ENCODE data around the gene SERPIND1. TPM values are rescaled to one million over a fixed set of nuclear protein-coding genes. Genes with fewer than 3 reads are reported as not detected.

Gene SERPIND1
- total RNA-seq, 2 experiments from 2014 or later = not detected

DNA sequence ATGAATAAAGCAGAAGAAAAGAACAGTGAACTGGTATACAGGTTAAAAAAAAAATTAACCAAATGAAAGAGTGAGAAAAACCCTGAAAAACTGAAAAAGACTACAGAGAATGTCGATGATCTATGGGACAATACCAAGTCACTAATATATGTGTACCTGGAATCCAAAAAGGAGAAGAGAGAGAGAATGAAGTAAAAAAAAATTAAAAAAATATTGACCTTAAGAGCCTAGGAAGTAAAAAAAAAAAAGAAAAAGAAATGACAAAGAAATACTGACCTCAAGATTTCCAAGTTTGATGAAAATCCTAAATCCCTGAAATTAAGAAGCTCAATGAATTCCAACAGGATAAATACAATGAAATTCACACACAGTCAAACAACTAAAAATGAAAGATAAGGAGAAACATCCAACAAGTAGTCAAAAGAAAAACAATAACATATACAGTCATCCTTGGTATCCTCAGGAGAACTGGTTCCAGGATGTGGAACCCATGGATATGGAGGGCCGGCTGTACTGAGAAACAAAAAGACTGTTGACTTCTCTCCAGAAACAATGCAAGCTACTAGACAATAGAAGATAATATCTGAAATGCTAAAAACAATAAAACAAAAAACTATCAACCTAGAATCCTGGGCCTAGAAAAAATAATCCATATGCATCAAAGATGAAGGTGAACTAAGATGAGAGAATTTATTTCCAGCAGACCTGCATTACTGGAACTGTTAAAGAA is 33.5 kb upstream of the SERPIND1 start:
- Mint-ChIP-seq H3K4me3 (no peak overlapping the region), H3K4me1 (ENCODE audit: low read depth) (no peaks in the 10 kb centered on the region), H3K27me3 (no peaks in the 10 kb centered on the region), H3K27ac (no peak overlapping the region), H3K36me3 (peaks cover 19% of the 10 kb centered on the region), H3K9me3 (no peaks in the 10 kb centered on the region)
- POLR2A ChIA-PET = no interaction called here
- intact Hi-C loops (cut with micrococcal nuclease) = loop anchor here (5.0 kb wide), 1 partner anchor 323 kb away; no protein-coding TSS in a partner anchor
- no peak for DNase-seq
- CTCF ChIA-PET = interaction anchor here (2.5 to 4.1 kb wide), 3 partner anchors 136 to 322 kb away, joined by 15 to 24 read pairs (median 21); no protein-coding TSS in a partner anchor

DNA sequence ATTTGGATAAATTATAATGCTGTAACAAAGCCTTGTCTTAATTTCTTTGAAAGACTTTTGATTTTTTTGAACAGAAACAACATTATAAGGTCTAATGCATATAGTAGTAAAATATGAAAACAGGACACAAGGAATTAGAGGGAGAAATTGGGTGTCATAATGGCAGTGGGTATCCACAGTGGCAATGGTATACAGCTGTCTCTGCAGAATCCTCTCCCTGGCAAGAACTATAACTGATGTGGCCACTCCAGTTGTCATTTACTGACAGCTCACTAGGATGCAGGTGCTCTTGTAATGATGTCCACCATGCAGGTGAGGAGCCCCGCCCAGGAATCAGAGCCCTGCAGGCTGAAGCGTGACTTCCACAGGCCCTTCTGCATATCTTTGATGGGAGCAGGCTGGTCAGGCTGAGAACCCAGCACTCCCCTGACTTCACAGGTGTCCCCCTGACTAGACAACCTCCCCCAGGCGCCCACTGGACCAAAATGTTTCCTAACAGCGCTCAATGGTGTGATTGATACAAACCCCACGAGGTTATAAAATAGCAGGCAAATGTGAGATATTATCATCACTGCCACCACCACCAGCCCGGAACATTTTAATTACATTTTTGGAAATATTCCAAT is 32.8 kb upstream of the SERPIND1 start:
- Mint-ChIP-seq H3K9me3 (no peaks in the 10 kb centered on the region), H3K4me3 (no peak overlapping the region), H3K4me1 (ENCODE audit: low read depth) (no peaks in the 10 kb centered on the region), H3K27me3 (no peaks in the 10 kb centered on the region), H3K27ac (no peak overlapping the region), H3K36me3 (peaks cover 19% of the 10 kb centered on the region)
- ChIA-PET CTCF (interaction anchor here (0.6 to 4.1 kb wide), 13 partner anchors 10 to 323 kb away, joined by 3 to 24 read pairs (median 5); no protein-coding TSS in a partner anchor), POLR2A (no interaction called here)
- intact Hi-C loops (cut with micrococcal nuclease) = loop anchor here (5.0 kb wide), 1 partner anchor 324 kb away; no protein-coding TSS in a partner anchor
- DNase-seq = no peak

DNA sequence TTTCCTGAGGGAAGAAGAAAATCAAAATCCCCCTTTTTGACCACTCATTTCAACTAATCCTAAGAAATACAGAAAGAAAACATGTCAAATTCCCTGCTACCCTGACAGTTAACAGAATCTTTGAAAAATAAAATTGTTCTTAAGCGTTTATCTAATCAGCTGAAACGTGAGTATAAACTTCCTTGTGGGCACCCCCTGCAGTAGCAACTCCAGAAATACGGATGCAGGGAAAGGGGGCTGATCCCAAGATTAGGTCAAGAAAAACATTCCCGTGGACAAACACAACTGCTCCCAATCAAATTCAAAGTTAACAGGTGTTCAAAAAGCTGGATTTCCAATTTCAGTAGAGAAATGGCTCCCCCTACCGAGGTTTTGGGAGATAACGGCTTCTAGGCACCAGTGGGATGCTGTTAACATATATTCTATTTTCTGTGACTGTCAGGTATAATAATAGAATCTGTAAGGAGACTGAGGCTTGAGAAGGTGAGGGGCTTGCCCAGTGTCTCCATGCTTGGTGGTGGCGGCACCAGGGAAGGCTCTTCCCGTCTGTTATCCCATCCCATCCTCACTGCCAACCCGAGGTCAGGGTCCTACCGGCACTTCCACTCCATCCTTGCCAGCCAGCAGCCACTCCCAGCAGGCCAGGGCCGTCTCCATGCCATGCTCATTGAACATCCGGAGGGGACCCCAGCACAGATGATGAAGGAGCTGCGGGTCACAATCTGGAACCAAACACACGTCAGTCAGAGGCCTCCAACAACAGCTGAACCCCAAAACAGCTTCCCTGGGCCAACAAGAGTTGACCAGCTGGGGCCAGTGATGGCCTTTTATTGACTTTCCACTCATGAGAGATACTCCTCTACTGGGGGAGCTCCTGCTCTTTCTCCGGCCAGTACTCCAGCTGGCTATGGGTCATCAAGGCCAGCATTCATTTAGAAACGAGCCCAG is 32.0 kb upstream of the SERPIND1 start:
- H3K4me3 Mint-ChIP-seq = no peak overlapping the region
- H3K27ac Mint-ChIP-seq = no peak overlapping the region
- ChIA-PET CTCF (interaction anchor here (0.6 to 4.1 kb wide), 22 partner anchors 9 to 324 kb away, joined by 3 to 24 read pairs (median 4); partner anchors contain the start of gene SERPIND1), POLR2A (no interaction called here)
- peak; percentile 50 for DNase-seq
- H3K27me3 Mint-ChIP-seq = no peaks in the 10 kb centered on the region
- H3K4me1 Mint-ChIP-seq (ENCODE audit: low read depth) = no peaks in the 10 kb centered on the region
- H3K36me3 Mint-ChIP-seq = peaks cover 21% of the 10 kb centered on the region
- intact Hi-C loops (cut with micrococcal nuclease) = loop anchor here (2.0 to 5.0 kb wide), 2 partner anchors 135 to 325 kb away; no protein-coding TSS in a partner anchor
- H3K9me3 Mint-ChIP-seq = no peaks in the 10 kb centered on the region

DNA sequence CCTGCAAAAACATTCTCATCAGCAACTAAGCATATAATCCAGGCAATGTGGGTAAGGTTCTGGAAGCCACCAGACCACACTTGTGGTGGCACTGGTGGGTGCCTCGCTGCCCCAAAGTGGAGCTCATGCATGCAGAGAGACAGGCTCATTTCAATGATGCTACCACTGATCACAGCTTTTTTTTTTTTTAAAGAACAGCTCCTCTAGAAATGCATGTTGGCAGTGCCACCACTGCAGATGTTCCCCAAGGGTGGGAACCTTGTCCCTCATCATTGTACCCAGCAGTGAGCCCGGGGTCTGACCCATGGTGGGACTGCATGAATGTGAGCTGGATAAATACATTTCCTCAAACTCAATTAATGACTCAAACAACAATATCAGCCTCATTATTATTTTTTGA is 31.1 kb upstream of the SERPIND1 start:
- H3K27ac Mint-ChIP-seq = no peak overlapping the region
- H3K36me3 Mint-ChIP-seq = peaks cover 21% of the 10 kb centered on the region
- no peak overlapping the region for H3K4me3 Mint-ChIP-seq
- no peak for DNase-seq
- H3K27me3 Mint-ChIP-seq = no peaks in the 10 kb centered on the region
- H3K4me1 Mint-ChIP-seq (ENCODE audit: low read depth) = no peaks in the 10 kb centered on the region
- ChIA-PET CTCF (interaction anchor here (0.7 to 4.1 kb wide), 17 partner anchors 8 to 325 kb away, joined by 3 to 24 read pairs (median 4); partner anchors contain the start of gene SERPIND1), POLR2A (no interaction called here)
- H3K9me3 Mint-ChIP-seq = no peaks in the 10 kb centered on the region
- intact Hi-C loops (cut with micrococcal nuclease) = loop anchor here (2.0 to 5.0 kb wide), 2 partner anchors 136 to 325 kb away; no protein-coding TSS in a partner anchor

DNA sequence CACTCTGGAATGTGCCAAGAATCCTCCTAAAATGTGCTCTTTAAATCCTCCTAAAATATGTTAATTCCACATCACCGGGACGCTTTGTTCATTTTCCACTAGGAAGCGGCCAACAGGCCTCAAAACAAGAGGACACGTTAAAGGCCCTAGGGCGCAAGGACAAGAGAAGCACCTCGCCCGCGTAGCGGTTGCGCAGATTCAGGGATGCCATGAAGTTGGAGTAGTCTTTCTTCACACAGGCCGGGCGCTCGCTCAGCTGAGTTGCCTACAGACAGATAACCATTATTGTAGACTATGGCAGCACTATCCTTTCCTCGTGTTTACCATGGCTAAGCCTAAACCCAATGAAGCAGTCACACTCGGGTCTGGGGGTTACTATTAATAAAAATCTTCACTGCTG is 29.5 kb upstream of the SERPIND1 start:
- DNase-seq = no peak
- peaks cover 5% of the 10 kb centered on the region for H3K4me1 Mint-ChIP-seq (ENCODE audit: low read depth)
- ChIA-PET POLR2A (no interaction called here), CTCF (no interaction called here)
- no peak overlapping the region for H3K4me3 Mint-ChIP-seq
- intact Hi-C loops (cut with micrococcal nuclease) = loop anchor here (5.0 kb wide), 1 partner anchor 327 kb away; no protein-coding TSS in a partner anchor
- peaks cover 15% of the 10 kb centered on the region for H3K36me3 Mint-ChIP-seq
- no peak overlapping the region for H3K27ac Mint-ChIP-seq
- H3K9me3 Mint-ChIP-seq = no peaks in the 10 kb centered on the region
- no peaks in the 10 kb centered on the region for H3K27me3 Mint-ChIP-seq

DNA sequence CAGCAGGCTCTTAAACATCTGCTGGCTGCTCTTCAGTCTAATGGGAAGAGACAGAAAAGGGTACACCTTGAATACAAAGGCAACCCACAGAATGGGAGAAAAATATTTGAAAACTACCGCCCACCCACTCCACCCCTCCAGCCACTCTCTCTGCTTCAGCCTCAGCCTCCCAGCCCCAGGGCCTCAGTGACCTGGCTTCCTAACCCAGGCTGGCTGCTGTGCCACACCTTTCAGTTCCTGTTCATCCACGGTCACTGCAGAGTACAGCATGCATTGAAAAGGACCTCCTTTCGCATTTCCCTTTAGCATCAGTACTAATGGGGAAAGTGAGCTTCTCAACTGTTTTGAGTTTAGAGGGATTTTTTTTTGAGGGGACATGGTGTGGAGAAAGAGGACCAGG is 28.8 kb upstream of the SERPIND1 start:
- Mint-ChIP-seq H3K4me3 (no peak overlapping the region), H3K27ac (no peak overlapping the region), H3K27me3 (no peaks in the 10 kb centered on the region), H3K4me1 (ENCODE audit: low read depth) (peaks cover 7% of the 10 kb centered on the region), H3K9me3 (no peaks in the 10 kb centered on the region), H3K36me3 (peaks cover 14% of the 10 kb centered on the region)
- no peak for DNase-seq
- ChIA-PET POLR2A (interaction anchor here (0.7 kb wide), 1 partner anchor 18 kb away, joined by 3 read pairs; no protein-coding TSS in a partner anchor), CTCF (no interaction called here)
- intact Hi-C loops (cut with micrococcal nuclease) = no loop called here

DNA sequence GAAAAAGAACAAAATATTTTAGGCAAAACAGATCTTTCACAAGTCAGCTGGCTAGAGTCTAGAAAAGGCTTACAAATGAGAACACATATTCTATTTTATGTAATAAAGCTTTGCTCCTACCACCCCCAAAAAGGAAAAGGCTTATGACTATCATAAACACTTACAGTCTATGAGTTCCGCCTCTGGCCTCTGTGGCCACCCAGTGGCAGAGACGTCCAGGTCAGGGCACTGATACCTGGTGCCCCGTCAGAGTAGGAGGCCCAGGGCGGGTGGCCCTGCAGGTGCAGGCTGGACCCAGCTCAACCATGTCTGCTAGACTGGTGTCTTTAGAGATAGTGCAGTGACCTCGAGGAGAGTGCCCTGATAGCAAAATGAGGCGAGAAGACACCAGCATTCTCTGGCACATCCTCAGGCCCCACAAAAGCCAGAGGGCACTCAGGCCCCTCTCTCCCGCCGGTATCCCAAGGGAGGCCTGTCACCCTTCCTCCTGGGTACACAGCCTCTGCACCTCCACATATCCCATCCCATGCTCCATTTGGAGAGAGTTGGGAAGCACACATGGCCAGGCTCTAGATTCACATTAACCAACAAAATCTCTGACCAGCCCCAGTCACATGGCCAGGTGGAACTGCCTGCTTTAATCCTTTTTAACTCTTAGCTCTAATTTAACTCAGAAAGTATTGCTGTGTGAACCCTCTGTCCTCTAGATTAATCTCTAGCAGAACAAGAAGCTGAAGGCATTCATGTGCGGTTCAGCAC is 27.3 kb upstream of the SERPIND1 start:
- no peak overlapping the region for H3K4me3 Mint-ChIP-seq
- peaks cover 9% of the 10 kb centered on the region for H3K36me3 Mint-ChIP-seq
- intact Hi-C loops (cut with micrococcal nuclease) = no loop called here

DNA sequence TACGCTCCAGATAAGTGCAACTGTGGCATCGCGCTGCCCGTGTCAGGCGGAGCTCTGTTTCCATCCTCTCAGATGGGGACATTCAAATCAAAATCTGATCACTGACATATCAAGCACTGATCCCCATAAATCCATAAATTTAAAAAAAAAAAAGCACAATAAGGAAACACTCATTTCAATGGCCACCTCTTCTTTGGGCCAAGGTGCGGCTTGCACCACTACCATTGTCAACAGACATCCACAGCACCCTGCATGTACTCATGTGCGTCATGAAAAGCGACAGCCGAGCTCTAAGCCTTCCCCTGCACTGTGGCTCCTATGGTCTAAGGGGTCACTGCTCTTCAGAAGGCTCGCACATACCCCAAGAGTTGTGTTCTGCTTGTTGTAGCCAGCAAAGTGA is 26.7 kb upstream of the SERPIND1 start:
- H3K4me1 Mint-ChIP-seq (ENCODE audit: low read depth) = peaks cover 14% of the 10 kb centered on the region
- H3K9me3 Mint-ChIP-seq = no peaks in the 10 kb centered on the region
- H3K27ac Mint-ChIP-seq = no peak overlapping the region
- CTCF ChIA-PET = interaction anchor here (0.9 to 1.2 kb wide), 2 partner anchors 37 to 141 kb away, joined by 3 read pairs; no protein-coding TSS in a partner anchor
- intact Hi-C loops (cut with micrococcal nuclease) = no loop called here
- no peak for DNase-seq
- H3K4me3 Mint-ChIP-seq = no peak overlapping the region
- no peaks in the 10 kb centered on the region for H3K27me3 Mint-ChIP-seq
- H3K36me3 Mint-ChIP-seq = peaks cover 7% of the 10 kb centered on the region
- POLR2A ChIA-PET = no interaction called here

More for the DNA sequence above, 27.3 kb upstream of the SERPIND1 start:
- Mint-ChIP-seq H3K27me3 (no peaks in the 10 kb centered on the region), H3K4me1 (ENCODE audit: low read depth) (peaks cover 14% of the 10 kb centered on the region), H3K9me3 (no peaks in the 10 kb centered on the region), H3K27ac (no peak overlapping the region)
- DNase-seq = no peak
- ChIA-PET CTCF (interaction anchor here (0.9 to 1.2 kb wide), 2 partner anchors 37 to 141 kb away, joined by 3 read pairs; no protein-coding TSS in a partner anchor), POLR2A (no interaction called here)

DNA sequence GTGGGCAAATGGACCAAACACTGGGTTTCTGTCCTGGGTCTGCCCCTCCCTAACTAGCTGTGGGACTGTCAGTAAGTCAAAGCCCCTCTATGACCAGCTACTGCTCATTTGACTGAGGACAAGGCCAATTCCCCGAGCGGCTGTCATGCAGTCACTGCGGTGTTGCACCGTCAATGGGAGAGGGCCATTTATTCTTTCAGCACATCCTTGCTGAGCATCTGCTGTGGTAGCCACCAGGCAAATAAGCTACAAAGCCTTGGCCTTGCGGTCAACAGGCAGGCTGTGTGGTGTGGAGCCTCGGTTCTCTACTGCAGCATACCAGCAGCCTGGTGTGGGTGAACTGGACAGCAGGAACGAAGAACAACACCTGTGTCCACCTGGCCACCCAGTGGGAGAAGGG is 25.8 kb upstream of the SERPIND1 start:
- Mint-ChIP-seq H3K27ac (no peak overlapping the region), H3K4me1 (ENCODE audit: low read depth) (peaks cover 14% of the 10 kb centered on the region), H3K36me3 (peaks cover 10% of the 10 kb centered on the region), H3K4me3 (no peak overlapping the region), H3K9me3 (no peaks in the 10 kb centered on the region), H3K27me3 (no peaks in the 10 kb centered on the region)
- ChIA-PET CTCF (interaction anchor here (1.9 kb wide), 1 partner anchor 36 kb away, joined by 7 read pairs; no protein-coding TSS in a partner anchor), POLR2A (no interaction called here)
- DNase-seq = no peak
- intact Hi-C loops (cut with micrococcal nuclease) = no loop called here

DNA sequence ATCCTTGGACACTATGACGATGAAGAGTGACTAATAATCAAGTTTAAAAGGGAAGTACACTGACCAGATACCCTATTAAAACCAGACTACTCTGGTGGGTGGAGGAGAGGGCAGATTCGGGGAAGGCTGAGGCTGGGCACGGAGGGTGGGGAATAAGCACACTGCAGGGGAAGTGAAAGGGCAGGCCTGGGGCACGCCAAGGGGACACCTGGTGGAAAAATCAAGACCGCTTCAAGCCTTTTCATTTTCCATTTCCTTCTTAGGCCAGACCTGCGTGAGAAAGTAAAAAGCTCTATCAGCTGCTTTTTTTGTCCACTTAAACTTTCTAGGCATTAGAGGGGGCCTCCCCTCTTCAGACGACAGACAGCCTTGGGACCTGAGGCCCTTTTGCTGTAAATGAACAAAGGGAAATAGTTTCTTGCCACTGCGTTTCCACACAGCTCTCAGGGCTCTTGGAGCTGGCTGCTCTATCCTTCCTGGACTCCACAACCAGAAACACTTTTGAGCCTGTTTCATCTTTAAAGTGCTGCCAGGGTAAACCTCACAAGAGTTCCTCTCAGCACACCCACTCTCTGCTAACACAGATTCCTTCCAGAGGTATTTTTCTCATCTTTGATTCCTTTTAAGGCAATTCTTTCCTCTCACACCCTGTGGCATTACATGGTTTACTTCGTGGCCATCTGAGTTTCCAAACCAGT is 25.0 kb upstream of the SERPIND1 start:
- intact Hi-C loops (cut with micrococcal nuclease) = no loop called here
- ChIA-PET CTCF (interaction anchor here (1.9 kb wide), 1 partner anchor 35 kb away, joined by 7 read pairs; no protein-coding TSS in a partner anchor), POLR2A (no interaction called here)
- no peaks in the 10 kb centered on the region for H3K9me3 Mint-ChIP-seq
- no peaks in the 10 kb centered on the region for H3K27me3 Mint-ChIP-seq
- H3K36me3 Mint-ChIP-seq = peaks cover 10% of the 10 kb centered on the region
- H3K27ac Mint-ChIP-seq = no peak overlapping the region
- no peak for DNase-seq
- peaks cover 14% of the 10 kb centered on the region for H3K4me1 Mint-ChIP-seq (ENCODE audit: low read depth)
- no peak overlapping the region for H3K4me3 Mint-ChIP-seq
